ENCODE measurements around the gene MYO9A. TPM values are rescaled to one million over a fixed set of nuclear protein-coding genes. Genes with fewer than 3 reads are reported as not detected.
"Not testable (repeated sequence)": the region's sequence is repeated elsewhere in the genome, so short reads cannot be mapped to it uniquely, and the experiment has no call there.

The MYO9A gene
- total and polyA plus RNA-seq, 11 donors = 3.2 to 33.9 (median 29.9) TPM

- DNase-seq (no peak), ATAC-seq (peak in 1 of 4 donors; percentile 42)
- TF ChIP-seq POLR2A (IDR thresholded peaks at IDR 0.05) (no peak), CTCF (IDR thresholded peaks at IDR 0.05) (no peak)
- WGBS, 4 donors = 52 to 67% (median 64%) methylated on average over 2 of the region's 2 CpGs
- no peaks in the 10 kb centered on the region for H3K9me3 ChIP-seq
- H3K4me3 ChIP-seq = no peak overlapping the region
- H3K27ac ChIP-seq = peak overlapping the region in 1 of 12 donors; percentile 10
- H3K36me3 ChIP-seq = no peaks in the 10 kb centered on the region
- no peaks in the 10 kb centered on the region for H3K27me3 ChIP-seq
- intact Hi-C loops (cut with DNase I) = no loop called here
- peaks cover 0 to 53% (median 29%) of the 10 kb centered on the region in 12 donors for H3K4me1 ChIP-seq
Measured at GRCh38 chr15:72112116-72112515, 5.8 kb downstream of the MYO9A start.

- H3K4me3 ChIP-seq = no peak overlapping the region
- H3K4me1 ChIP-seq = peaks cover 0 to 54% (median 23%) of the 10 kb centered on the region in 12 donors
- ATAC-seq (no peak), DNase-seq (no peak)
- 88 to 99% (median 97%) methylated on average over 3 of the region's 3 CpGs for WGBS, 4 donors
- H3K27ac ChIP-seq = no peak overlapping the region
- intact Hi-C loops (cut with DNase I) = no loop called here
- no peaks in the 10 kb centered on the region for H3K36me3 ChIP-seq
- no peaks in the 10 kb centered on the region for H3K9me3 ChIP-seq
- TF ChIP-seq POLR2A (IDR thresholded peaks at IDR 0.05) = no peak
- no peak for TF ChIP-seq CTCF (IDR thresholded peaks at IDR 0.05)
- H3K27me3 ChIP-seq = no peaks in the 10 kb centered on the region
Measured at GRCh38 chr15:72110355-72110754, 7.6 kb downstream of the MYO9A start.

- H3K4me3 ChIP-seq = no peak overlapping the region
- 96 to 100% (median 98%) methylated on average over 2 of the region's 2 CpGs for WGBS, 4 donors
- DNase-seq (no peak), ATAC-seq (no peak)
- TF ChIP-seq POLR2A (IDR thresholded peaks at IDR 0.05) (no peak), CTCF (IDR thresholded peaks at IDR 0.05) (no peak)
- no peak overlapping the region for H3K27ac ChIP-seq
- peaks cover 0 to 43% (median 8%) of the 10 kb centered on the region in 12 donors for H3K4me1 ChIP-seq
- no peaks in the 10 kb centered on the region for H3K9me3 ChIP-seq
- no peaks in the 10 kb centered on the region for H3K27me3 ChIP-seq
- no peaks in the 10 kb centered on the region for H3K36me3 ChIP-seq
- intact Hi-C loops (cut with DNase I) = no loop called here
Measured at GRCh38 chr15:72106068-72106467, 11.9 kb downstream of the MYO9A start.

GRCh38 chr15:72105111-72105510, 12.8 kb downstream of the MYO9A start:
- no peak for DNase-seq
- no peak for TF ChIP-seq POLR2A (IDR thresholded peaks at IDR 0.05)
- no peak for TF ChIP-seq CTCF (IDR thresholded peaks at IDR 0.05)
- WGBS, 4 donors = 88 to 95% (median 91%) methylated on average over 3 of the region's 3 CpGs
- Histone ChIP-seq H3K9me3 (no peaks in the 10 kb centered on the region), H3K4me3 (no peak overlapping the region), H3K27ac (no peak overlapping the region), H3K27me3 (no peaks in the 10 kb centered on the region), H3K4me1 (peaks cover 0 to 43% (median 8%) of the 10 kb centered on the region in 12 donors), H3K36me3 (no peaks in the 10 kb centered on the region)
- ATAC-seq = no peak
- intact Hi-C loops (cut with DNase I) = no loop called here

- ATAC-seq; DNase-seq; H3K9me3 ChIP-seq; H3K27ac ChIP-seq; H3K4me3 ChIP-seq; intact Hi-C loops (cut with DNase I); H3K27me3 ChIP-seq; H3K36me3 ChIP-seq: not testable (repeated sequence)
- WGBS, 4 donors = 98 to 100% (median 98%) methylated on average over 2 to 28 of the region's 33 CpGs; no CpG with 5 or more reads in 1 of the 4 donors
- H3K4me1 ChIP-seq = peaks cover 0 to 19% (median 2%) of the 10 kb centered on the region in 12 donors
Measured at GRCh38 chr15:72100551-72100950, 17.4 kb downstream of the MYO9A start.

Measured in heart left ventricle (tissue), 16 donors.